Measurements from ENCODE around the gene SEMA6A.

The SEMA6A gene

DNA sequence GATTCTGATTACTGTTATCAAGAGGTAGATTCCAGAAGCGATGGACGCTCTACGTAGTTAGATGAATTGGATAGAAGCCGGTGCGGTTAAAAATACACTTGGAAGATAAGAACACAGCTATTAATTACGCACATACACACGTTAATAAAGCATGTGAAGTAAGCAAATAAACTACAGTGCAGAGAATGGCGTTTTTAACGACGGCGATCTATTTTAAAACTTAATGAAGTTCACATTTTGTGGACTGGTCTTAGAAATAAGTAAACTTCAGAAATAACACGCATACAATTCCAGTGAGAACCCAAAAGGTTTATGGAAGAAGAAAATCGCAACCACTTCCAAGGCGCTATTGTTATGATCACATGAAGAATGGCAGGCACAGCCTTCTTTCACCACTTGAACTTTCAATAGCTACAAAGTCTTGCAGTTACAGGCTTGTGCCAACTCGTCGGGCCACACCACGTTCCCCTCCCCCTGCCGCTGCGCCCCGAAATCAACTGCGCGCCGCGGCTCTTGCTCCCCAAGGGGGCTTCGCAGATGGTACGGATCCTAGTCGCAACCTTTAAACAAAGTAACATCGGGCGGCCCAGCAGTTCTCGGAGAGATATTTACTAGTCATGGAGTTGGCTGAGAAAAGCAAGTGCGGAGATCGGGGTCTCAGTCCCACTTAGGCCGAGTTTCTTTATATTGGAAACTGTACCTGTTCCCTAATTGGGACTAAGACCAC lies 866 bp upstream of the SEMA6A start:
- peak; percentile 35 for DNase-seq

DNA sequence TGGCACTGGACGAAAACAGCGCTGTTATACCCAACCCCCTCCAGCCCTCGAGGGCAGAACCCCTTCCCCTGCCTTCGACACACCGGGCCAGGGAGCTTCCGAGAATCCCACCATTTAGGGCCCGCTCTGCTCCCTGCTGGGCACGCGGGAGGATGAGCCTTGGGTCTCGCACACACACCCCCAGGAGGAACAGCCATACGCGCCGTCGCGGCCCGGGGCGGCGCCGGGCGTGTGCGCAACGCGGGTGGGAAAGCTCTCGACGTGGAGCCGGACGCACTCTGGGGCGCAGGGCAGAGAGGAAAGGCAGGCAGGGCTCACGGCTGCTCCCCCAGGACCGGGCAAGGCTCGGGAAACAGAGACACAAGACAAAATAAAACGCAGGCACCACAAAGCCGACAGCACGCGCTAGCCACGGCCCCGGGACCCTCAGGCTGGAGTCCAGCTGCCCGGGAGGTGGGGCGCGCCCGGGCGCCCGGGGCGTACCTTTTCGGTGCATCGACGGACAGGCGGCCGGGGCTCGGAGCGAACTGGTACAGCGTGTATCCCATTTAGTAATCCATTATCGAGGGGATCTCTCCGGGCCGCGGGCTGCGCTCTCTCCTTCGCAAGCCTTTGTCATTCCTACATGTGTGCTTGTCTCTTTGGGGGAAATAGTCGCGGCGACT lies 789 bp downstream of the SEMA6A start:
- DNase-seq, result peak; percentile 27

DNA sequence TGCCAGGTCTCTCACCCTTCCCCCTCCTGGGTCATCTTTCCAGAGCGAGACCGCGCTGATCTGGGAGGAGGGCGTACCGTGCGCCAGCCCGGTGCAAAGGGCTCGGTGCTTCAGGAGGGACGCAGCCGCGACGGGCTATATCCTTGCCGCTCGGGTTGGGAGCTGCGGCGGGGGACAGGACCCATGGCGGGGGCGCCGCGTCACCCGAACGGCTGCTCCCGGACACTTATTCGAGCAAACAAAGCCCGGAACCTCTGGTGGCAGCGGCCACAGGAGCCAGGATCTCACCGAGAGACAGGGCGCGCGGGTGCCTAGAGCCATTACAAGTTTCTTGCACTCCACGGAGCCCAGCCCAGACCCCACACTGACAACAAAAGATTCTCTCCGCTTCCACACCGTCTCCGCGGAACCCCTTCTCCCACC lies 1.3 kb downstream of the SEMA6A start:
- peak; percentile 24 for DNase-seq

DNA sequence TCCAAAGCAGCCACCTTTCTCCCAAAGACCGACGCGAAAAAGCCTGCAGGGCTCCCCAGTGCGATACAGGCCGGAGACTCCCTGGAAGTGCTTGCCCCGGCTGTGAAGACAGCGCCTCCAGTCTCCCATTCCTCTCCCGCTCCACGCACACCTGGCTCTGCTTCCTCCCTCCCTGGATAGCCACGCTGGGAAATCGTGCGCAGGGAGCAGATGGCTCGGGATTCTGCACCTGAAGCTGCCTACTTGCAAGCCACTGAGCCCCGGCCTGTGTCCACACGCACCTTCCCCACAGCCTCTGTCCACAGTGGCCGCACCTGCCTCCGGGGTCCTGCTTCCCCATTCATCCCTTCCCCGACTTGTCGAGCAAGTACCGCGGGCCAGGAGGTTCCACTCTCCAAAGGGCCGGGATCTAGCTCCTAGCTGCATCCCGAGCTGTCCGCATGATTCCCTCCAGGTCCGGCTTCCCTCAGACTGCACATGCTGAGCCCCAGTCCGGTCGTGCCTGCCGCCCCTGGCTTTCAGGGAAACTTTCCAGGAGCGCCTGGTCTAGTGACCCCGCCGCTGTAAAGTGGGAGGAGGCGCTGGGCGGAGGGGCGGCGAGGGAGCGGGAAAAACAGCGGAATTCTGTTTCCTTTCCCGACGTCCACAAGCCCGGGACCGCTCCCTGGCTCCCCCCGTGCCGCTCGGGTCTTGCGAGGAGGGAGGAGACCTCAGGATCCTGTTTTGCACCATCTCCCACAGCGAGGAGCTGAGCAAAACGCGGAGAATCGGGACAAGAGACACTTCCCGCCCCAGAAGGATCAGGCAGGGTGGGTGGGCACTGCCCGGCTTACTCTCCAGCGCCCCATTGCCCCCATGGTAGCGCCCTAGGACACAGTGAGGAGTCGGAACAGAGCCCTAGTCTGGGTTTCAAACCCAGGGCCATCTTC lies 2.0 kb downstream of the SEMA6A start:
- no peak for DNase-seq

DNA sequence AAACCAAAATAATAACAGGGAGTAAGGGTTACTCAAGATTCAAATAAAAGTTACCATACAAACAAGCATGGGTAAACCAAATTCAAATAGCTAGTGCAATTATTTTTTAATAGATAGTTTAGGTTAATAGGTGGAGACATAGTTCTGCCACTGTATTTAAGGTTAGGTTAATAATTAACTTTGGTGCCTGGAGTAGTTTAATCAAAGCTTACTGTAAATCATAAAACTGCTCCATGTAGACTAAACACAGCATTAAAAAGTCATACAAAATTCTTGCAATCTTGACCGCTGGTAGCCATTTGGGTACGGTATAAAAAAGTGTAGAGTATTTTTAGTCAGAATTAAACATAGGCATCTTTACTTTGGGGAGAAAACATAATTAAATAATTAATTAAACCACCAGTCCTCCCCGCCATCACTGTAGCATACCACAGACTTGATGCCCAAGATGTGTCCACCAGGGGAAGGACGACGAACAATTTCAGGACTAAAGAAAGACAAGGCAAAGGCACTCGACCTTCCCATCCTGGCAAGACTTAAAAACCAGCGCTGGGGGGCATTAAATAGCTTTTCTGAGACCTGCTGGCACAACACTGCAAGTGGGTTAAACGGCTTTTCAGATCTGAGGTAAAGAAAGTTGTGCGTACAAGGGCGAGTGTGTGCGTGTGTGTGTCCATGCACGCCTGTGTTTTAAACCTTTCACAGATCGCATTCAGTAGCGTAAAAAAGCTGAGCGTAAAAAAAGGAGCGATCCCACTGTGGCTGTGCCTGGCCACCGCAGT lies 2.9 kb downstream of the SEMA6A start:
- no peak for DNase-seq

DNA sequence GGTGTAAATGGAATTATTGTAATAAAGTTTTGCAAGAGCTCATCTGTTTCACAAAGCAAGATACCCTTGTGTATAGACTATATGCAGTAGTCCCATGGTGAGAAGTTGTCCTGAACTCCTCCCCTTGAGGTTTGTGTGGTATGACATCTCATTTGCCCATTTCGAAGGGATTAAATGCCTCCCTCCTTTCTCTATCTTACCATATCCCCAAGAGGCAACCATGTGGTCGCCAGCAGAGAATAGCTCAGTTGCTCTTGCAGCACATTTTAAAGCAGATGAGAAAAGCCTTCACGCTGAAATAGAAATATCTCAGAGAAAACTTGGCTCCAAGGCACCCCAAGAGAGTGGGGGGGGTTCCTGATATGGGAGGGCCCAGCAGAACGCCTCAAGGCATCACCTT lies 4.6 kb downstream of the SEMA6A start:
- no peak for DNase-seq

DNA sequence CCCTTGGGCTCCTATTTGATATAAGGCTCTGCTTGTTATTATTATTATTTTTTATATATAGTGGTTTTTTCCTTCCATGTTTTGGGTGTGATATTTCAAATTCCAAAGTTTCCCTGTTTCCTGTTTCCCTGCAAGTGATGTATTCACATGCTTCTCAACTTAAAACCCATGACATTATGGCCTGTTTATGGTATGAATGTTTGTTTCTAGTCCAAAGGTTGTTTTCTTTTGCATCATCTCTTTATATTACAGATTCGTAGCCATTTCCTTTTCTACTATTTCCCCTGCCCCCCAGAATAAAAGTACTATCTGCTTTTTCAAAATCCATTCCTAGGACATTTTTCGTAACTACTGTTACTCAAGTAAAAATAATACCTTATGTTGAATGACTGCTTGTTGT lies 7.5 kb downstream of the SEMA6A start:
- no peak for DNase-seq

DNA sequence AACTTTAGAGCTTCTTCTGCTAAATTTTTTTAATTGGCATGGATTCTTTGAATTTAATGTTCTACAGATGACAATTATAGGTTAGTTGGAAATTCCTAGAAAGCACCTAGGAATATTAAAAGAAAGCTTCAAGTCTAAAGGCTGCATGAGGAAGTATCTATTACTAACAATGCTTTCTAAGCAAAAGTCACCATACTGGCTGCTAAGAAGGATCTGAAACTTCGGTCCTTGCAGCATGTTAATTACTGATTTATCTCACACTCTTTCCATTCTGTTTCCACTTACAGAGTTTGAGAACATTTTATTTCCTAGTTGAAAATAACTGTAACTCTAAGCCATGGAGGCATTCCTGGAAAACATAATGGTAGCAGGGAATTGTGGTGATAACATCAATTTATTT lies 8.4 kb downstream of the SEMA6A start:
- no peak for DNase-seq

DNA sequence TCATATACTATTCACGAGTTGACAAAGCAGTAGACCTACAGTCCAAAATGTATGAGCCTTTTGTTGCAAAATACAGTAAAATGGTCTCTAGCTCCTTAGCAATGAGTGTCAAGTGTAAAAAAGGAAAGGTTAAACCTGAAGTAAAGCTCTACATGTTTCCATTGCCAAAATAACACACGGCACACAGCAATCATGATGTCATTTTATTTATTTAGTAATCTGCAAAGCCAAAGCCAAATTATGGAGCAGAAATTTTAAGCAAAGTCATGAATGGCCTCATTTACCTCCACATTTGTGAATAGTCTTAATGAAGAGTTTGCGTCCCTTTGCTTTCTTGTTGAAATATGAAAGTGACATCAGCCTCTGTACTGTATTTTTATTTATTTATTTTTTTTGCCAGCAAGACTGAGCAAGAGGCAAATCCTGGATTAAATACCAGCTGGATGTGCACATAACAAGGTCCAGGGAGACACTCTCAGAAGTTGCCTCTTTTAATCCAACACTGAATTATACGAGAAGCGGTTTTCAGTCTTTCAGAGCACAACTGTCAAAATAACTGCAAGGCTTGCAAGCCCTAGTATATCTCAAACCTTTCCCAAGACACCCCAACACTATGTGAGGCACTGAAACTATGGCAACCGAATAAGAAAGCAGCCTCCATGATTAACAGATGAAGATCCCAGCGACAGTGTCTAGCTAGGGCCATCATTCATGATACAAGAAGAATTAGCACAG lies 9.7 kb downstream of the SEMA6A start:
- no peak for DNase-seq

DNA sequence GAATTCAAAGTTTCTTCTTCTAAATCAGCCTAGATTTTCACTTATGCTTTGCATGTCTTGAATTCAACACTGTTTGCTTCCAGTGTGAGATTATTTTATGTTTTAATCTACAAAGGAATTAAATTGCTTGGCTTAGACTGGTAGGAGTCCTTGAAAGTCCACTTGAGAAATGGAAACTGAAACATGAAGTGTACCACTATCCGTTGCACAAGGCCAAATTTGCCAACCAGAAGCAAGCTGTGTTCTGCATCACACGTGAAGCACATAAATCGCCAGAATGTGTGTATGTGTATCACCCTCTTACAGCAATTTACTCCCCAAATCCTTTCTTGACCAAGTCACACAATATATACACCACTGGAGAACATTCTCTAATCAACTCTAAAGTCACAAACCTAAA lies 10.3 kb downstream of the SEMA6A start:
- no peak for DNase-seq

DNA sequence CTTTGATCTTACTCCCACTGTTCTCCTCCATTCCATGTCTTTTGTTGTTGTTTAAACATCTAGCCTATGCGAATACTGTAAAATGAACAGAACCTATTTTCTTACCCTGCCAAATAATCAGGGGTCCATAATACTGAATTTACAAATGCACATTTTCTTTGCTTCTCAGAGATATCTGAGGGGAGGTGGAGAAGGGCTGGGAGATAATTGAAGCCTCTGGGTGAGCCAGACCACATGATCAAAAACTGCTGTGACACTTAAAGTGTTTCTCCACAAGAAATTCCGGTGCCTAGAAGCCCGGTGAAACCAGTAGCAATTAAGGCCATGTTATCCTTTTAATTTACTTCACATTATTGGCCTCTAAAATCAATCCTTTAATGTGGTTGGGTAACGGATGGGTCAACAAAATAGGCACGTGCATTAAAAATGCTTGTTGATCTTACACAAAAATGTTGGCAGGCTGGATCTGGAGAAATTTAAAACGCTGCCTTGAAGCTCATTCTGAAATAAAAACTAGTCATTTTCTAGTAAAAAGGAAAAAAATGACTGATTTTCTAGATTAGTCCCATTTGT lies 10.8 kb downstream of the SEMA6A start:
- DNase-seq, result no peak

DNA sequence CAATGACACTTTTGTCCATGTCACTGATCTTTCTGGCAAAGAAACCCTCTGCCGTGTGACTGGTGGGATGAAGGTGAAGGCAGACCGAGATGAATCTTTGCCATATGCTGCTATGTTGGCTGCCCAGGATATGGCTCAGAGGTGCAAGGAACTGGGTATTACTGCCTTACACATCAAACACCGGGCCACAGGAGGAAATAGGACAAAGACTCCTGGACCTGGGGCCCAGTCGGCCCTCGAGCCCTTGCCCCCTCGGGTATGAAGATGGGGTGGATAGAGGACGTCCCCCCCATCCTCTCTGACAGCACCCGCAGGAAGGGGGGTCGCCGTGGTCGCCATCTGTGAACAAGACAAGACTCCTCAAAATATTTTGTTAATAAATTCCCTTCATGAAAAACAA lies 12.0 kb downstream of the SEMA6A start:
- DNase-seq, result no peak

DNA sequence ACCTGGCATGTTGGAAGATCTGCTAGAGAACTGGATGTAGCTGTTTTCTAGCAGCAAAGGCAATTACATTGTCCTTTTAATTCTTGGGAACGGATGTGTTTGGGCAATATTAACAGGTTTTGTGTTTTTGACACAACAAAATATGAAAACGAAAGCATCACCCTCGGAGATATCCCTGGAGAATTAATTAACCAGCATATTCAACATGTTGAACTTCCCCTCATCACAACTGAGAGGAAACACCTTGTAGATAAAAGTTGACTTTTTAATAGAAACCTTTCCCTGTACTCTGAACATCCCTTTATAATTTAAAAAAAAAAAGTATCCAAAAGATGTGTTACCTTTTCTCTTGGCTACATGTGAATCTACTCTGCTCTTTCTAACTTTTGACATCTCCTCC lies 13.0 kb downstream of the SEMA6A start:
- no peak for DNase-seq

DNA sequence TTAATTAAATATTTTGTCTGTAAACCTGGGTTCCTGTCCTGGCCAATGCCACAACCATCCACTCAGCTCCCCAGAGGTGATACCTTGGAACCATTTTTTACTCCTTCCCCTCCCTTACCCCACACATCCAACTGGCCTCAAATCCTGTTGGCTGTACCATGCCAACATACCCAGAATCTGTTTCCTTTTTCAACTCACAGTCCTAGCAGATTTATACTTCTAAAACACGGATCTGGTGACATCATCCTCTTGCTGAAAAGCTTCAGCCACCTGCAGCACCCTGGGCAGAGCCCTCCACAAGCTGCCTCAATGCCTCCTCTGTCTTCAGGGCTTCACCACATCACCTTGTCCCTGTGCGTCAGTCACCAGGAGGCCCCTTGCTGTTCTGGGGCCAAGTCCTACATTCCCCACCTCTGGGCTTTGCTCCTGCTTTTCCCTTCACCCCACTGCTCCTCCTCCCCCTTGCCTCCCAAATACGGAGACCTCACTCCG lies 14.9 kb downstream of the SEMA6A start:
- DNase-seq, result no peak

DNA sequence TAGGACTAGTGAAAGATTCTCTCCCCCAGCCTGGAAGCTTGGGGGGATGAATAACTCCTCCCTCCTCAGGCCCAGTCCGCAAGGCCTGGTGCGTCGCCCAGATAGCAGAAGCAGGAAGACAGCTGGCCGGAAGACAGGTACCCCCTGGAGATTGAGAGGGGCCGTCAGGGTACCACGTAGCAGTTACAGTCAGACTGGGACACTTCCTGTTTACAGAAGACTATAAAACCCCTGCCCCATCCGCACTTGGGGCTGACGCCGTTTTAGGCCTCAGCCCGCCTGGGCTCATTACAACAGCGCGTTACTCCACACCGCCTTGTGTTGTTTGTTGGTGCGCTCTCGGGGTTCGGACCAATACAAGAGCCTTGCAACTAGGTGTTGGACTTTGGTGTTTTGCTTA lies 15.4 kb downstream of the SEMA6A start:
- no peak for DNase-seq

DNA sequence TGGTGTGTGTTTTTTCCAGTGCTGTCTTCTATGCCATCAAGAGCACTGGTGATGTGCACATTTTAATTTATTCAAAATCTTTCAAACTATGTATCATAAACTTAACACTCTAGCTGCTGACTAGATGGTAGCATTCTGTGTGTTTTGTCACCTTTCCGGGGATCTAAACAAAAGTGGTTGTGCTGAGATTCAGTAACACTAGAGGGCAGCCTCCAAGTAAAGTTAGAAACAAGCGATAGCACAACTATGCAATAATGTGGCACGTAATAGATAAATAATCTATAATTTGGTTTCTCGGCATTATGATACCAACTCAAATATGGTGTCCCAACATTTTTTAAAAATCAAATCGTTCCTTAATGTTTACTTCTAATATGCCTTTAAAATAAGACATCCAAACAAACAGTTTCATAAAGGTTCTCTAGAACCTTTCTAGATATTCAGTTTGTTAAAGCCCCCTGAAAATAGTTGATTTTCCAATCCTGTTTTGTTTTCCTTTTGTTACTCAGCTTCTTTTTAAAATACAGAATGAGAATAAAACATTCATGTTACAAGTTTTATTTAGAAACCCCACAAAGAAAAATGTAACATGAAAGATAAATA lies 16.9 kb downstream of the SEMA6A start:
- no peak for DNase-seq

DNA sequence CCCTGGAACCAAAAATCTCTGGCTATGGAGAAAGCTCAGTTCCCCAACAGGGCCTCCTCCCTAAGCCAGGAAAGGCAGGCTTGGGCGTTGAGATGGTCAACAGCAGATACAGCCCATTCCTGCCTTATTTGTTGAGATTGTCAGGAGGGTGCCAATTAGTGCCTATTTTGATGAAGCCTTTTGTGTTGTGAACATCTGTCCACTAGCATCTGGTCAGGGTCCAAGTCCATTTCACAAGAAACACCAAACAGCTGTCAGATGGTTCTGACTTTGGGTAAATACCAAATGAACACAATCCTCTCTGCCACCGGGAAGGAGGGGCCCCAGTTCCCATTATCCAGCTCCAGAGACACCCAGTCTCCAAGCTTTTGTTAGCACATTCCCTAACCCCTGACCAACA lies 19.9 kb downstream of the SEMA6A start:
- DNase-seq, result no peak

DNA sequence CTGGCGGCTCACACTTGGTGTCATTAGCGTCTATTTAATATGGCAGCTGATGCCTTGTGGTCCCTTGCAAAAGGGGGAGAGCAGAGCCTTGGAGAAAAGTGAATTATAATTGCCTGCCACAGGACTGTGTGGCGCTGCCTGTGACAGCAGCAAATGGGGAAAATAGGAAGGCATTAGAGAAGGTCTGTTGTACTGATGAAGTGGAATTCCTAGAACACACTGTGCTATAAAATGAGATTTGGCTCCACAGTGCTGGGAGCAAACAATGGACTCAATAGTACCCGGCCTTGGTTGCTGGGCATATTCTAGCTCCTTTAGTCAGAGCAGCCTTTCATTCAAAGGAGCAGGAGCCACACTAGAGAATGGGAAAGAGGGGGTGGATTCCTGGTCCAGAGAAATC lies 21.3 kb downstream of the SEMA6A start:
- no peak for DNase-seq

DNA sequence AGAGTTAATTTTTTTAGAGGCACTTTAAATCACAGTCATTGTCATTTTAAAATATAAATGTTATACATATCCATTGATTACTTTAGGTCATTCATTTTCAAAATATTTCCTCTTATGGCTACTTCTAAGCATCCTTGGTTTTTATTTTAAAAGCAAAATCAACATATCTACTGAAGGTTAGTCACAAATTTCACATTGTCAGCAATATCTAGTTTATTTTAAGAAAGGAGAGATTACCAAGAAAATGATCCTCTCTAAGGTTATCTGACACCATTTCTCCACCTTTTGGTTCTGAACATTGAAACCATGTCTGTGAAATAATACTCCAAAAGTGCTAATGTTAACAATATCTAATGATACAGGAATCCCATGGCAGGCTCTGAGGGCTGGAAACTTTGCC lies 24.5 kb downstream of the SEMA6A start:
- DNase-seq, result no peak

DNA sequence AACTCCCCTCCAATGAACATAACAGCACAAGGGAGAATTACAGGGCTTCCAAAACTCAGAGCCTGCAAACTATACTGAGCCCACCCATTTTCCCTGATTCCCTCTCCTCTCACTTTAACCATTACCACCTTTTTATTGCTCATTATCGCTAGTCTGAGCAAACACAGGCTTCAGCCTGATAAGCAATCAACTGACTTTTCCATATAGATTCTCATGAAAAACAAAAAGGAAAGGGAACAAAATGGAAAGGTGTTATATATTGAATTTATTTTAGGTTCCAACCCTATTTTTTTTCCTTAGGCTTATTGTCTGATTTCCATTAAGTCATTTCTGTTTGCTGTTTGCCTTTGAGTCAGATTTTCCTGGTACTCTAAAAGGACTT lies 27.9 kb downstream of the SEMA6A start:
- no peak for DNase-seq

DNA sequence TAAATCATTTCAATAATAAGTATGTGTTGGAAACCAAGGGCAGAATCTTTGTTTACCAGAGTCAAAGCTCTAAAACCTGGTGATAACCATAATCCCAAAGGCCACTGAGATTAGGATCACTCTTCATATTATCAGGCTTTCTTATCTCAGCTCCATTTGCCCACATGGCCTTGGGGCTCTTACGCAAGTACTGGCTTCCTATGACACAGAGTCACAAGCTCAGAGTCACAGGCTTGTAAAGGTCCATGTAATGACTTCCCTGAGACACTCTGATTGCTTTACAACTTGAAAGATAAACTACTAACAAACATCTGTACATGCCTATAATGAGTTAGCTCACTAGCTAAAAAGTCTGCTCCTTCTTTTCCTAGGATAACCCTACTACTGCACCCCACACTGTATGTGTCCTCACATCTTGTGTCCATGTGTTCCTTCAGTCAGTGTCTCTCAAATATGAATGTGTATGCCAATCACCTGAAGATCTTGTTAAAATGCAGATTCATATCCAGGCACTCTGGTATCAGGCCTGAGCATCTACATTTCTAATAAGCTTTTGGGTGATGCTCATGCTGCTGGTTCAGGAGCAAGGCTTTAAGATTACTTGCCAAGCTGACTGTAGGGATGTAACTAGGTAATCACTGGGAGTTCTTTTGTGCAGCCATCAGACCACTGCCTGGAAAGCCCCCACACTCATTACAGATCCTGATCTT lies 28.4 kb downstream of the SEMA6A start:
- DNase-seq, result no peak
